Liver (tissue), 9 donors: ENCODE data around the gene CHN1. TPM values are rescaled to one million over a fixed set of nuclear protein-coding genes. Genes with fewer than 3 reads are reported as not detected.
A peak's percentile ranks its signal among the peaks of the same experiment; 100 is the strongest.

ENCODE experiments used
- DNase-seq: peaks from one replicate; pipeline ENCODE4 v3.0.0-alpha.2; 2017; ENCODE audit warnings: low spot score
- H3K27ac ChIP-seq, 2 donors: one replicate each; pipeline ENCODE4 v1.7.0; 2013; ENCODE audit warnings: inconsistent platforms in 2 of 2, low read length in 2 of 2, control low read depth in 1 of 2, low read depth in 1 of 2, mild to moderate bottlenecking in 1 of 2
- H3K27me3 ChIP-seq, 4 donors: one replicate each; pipeline versions ENCODE4 v1.6.1 to v1.7.0; 2013; ENCODE audit warnings: low read length in 3 of 4, inconsistent platforms in 1 of 4, mild to moderate bottlenecking in 1 of 4, moderate library complexity in 1 of 4; ENCODE audit not compliant: control insufficient read depth in 4 of 4, insufficient read depth in 4 of 4
- H3K36me3 ChIP-seq, 4 donors: one replicate each; pipeline versions ENCODE4 v1.6.1 to v1.7.0; 2013; ENCODE audit warnings: low read length in 3 of 4, mild to moderate bottlenecking in 3 of 4, low read depth in 1 of 4, moderate library complexity in 1 of 4; ENCODE audit not compliant: control insufficient read depth in 4 of 4, insufficient read depth in 3 of 4
- H3K4me1 ChIP-seq, 4 donors: one replicate each; pipeline versions ENCODE4 v1.6.1 to v1.7.0; 2013; ENCODE audit warnings: low read length in 3 of 4, mild to moderate bottlenecking in 3 of 4, moderate library complexity in 1 of 4; ENCODE audit not compliant: control insufficient read depth in 4 of 4, insufficient read depth in 4 of 4
- H3K4me3 ChIP-seq, 3 donors: one replicate each; pipeline versions ENCODE4 v1.6.1 to v1.7.0; 2013; ENCODE audit warnings: low read length in 3 of 3, control low read depth in 1 of 3, low read depth in 1 of 3, mild to moderate bottlenecking in 1 of 3
- H3K9ac ChIP-seq, 2 donors: one replicate each; pipeline ENCODE4 v1.7.0; 2013; ENCODE audit warnings: low read length in 2 of 2, mild to moderate bottlenecking in 2 of 2, moderate library complexity in 2 of 2, control low read depth in 1 of 2, low read depth in 1 of 2
- H3K9me3 ChIP-seq, 4 donors: one replicate each; pipeline versions ENCODE4 v1.6.1 to v1.7.0; 2013; ENCODE audit warnings: low read length in 3 of 4; ENCODE audit not compliant: control insufficient read depth in 4 of 4
- ATF3 ChIP-seq: IDR thresholded peaks from 2 replicates; pipeline ENCODE4 v1.6.1; 2016; ENCODE audit warnings: antibody characterized with exemption
- FOXA1 ChIP-seq: IDR thresholded peaks from 2 replicates; pipeline ENCODE4 v1.6.1; 2016; ENCODE audit warnings: antibody characterized with exemption
- FOXA2 ChIP-seq: IDR thresholded peaks from 2 replicates; pipeline ENCODE4 v1.6.1; 2016; ENCODE audit warnings: antibody characterized with exemption
- GABPA ChIP-seq, 2 donors: IDR thresholded peaks in 1 of 2; conservative IDR thresholded peaks in 1 of 2; 2 replicates each; pipeline ENCODE4 v1.6.1; 2016; ENCODE audit warnings: antibody characterized with exemption in 2 of 2, mild to moderate bottlenecking in 1 of 2, moderate library complexity in 1 of 2
- HNF4G ChIP-seq: IDR thresholded peaks from 2 replicates; pipeline ENCODE4 v1.6.1; 2016; ENCODE audit warnings: antibody characterized with exemption
- MAX ChIP-seq: IDR thresholded peaks from 2 replicates; pipeline ENCODE4 v1.6.1; 2016; ENCODE audit warnings: antibody characterized with exemption
- RAD21 ChIP-seq, 2 donors: IDR thresholded peaks; 2 replicates each; pipeline ENCODE4 v1.6.1; 2016; ENCODE audit warnings: antibody characterized with exemption in 2 of 2, mild to moderate bottlenecking in 2 of 2
- WGBS: extraction: QIAGEN DNeasy Blood & Tissue Kit; methylation state at CpG from one replicate; pipeline ENCODE4 v1.1.7; 2013; 5-methylcytosine and 5-hydroxymethylcytosine counted together
- polyA plus RNA-seq, 2 donors: library from polyadenylated mRNA; stranded (reverse) in 1 of 2; unstranded in 1 of 2; fragments of 200-250 nt in 1 of 2; fragments of >200 nt in 1 of 2; fragmentation: Nextera tagmentation in 1 of 2; extraction: Ambion mirVana in 1 of 2; gene quantifications; one replicate each; pipeline versions ENCODE4 v1.2.1 to v1.2.3, GENCODE V29; 2013 to 2015
- total RNA-seq, 2 donors: library from RNA; depleted of rRNA; stranded (reverse); fragments of >200 nt; gene quantifications; one replicate each; pipeline ENCODE4 v1.2.3, GENCODE V29; 2014
- TF ChIP-seq, protein P1 (sequence below): fragments of 150-350 bp; IDR thresholded peaks from 2 replicates; pipeline ENCODE4 v1.5.1; 2017; ENCODE audit warnings: improper control_type of control experiment, low read depth, low read length; ENCODE audit not compliant: missing input control
- TF ChIP-seq, protein P2 (sequence below): IDR thresholded peaks from 2 replicates; pipeline ENCODE4 v1.6.1; 2016; ENCODE audit warnings: antibody characterized with exemption, mild to moderate bottlenecking
- donor health status: healthy.
- donor health status: healthy.
- donor health status: healthy.
- donor health status: healthy.
- donor health status: healthy.

CHN1 gene
- total and polyA plus RNA-seq, 4 donors = 0.66 to 1.6 (median 1.1) TPM

GRCh38 chr2:174771631-174772471 is 233.3 kb downstream of the CHN1 start:
- DNase-seq = peak; percentile 71
- no peaks in the 10 kb centered on the region for H3K9me3 ChIP-seq
- no peak overlapping the region for H3K4me3 ChIP-seq
- H3K9ac ChIP-seq = no peak overlapping the region
- H3K27me3 ChIP-seq = no peaks in the 10 kb centered on the region
- no peak for TF ChIP-seq MAX
- peak; percentile 91 to 92 for TF ChIP-seq RAD21 (IDR thresholded peaks at IDR 0.05)
- TF ChIP-seq, protein P1, sequence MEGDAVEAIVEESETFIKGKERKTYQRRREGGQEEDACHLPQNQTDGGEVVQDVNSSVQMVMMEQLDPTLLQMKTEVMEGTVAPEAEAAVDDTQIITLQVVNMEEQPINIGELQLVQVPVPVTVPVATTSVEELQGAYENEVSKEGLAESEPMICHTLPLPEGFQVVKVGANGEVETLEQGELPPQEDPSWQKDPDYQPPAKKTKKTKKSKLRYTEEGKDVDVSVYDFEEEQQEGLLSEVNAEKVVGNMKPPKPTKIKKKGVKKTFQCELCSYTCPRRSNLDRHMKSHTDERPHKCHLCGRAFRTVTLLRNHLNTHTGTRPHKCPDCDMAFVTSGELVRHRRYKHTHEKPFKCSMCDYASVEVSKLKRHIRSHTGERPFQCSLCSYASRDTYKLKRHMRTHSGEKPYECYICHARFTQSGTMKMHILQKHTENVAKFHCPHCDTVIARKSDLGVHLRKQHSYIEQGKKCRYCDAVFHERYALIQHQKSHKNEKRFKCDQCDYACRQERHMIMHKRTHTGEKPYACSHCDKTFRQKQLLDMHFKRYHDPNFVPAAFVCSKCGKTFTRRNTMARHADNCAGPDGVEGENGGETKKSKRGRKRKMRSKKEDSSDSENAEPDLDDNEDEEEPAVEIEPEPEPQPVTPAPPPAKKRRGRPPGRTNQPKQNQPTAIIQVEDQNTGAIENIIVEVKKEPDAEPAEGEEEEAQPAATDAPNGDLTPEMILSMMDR = peak; percentile 82
- no peak for TF ChIP-seq ATF3
- H3K27ac ChIP-seq = no peak overlapping the region
- H3K36me3 ChIP-seq = no peaks in the 10 kb centered on the region
- WGBS = 44% methylated on average over 14 of the region's 14 CpGs
- H3K4me1 ChIP-seq = no peaks in the 10 kb centered on the region

- WGBS = 63% methylated on average over 3 of the region's 3 CpGs
- H3K27me3 ChIP-seq = no peaks in the 10 kb centered on the region
Measured at GRCh38 chr2:174771136-174771535, 234.0 kb downstream of the CHN1 start.

More at GRCh38 chr2:174771136-174771535, 234.0 kb downstream of the CHN1 start:
- H3K36me3 ChIP-seq = no peaks in the 10 kb centered on the region
- no peak overlapping the region for H3K9ac ChIP-seq
- H3K9me3 ChIP-seq = no peaks in the 10 kb centered on the region
- TF ChIP-seq RAD21 (IDR thresholded peaks at IDR 0.05) (no peak), FOXA1 (no peak), MAX (no peak), HNF4G (no peak), GABPA (IDR thresholded peaks at IDR 0.05 in 1 of 2, conservative IDR thresholded peaks at IDR 0.05 in 1 of 2) (no peak), FOXA2 (no peak), ATF3 (no peak)
- TF ChIP-seq, protein P1 = no peak
- TF ChIP-seq, protein P2, sequence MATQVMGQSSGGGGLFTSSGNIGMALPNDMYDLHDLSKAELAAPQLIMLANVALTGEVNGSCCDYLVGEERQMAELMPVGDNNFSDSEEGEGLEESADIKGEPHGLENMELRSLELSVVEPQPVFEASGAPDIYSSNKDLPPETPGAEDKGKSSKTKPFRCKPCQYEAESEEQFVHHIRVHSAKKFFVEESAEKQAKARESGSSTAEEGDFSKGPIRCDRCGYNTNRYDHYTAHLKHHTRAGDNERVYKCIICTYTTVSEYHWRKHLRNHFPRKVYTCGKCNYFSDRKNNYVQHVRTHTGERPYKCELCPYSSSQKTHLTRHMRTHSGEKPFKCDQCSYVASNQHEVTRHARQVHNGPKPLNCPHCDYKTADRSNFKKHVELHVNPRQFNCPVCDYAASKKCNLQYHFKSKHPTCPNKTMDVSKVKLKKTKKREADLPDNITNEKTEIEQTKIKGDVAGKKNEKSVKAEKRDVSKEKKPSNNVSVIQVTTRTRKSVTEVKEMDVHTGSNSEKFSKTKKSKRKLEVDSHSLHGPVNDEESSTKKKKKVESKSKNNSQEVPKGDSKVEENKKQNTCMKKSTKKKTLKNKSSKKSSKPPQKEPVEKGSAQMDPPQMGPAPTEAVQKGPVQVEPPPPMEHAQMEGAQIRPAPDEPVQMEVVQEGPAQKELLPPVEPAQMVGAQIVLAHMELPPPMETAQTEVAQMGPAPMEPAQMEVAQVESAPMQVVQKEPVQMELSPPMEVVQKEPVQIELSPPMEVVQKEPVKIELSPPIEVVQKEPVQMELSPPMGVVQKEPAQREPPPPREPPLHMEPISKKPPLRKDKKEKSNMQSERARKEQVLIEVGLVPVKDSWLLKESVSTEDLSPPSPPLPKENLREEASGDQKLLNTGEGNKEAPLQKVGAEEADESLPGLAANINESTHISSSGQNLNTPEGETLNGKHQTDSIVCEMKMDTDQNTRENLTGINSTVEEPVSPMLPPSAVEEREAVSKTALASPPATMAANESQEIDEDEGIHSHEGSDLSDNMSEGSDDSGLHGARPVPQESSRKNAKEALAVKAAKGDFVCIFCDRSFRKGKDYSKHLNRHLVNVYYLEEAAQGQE = no peak
- H3K4me3 ChIP-seq = no peak overlapping the region
- no peak for DNase-seq
- H3K4me1 ChIP-seq = no peaks in the 10 kb centered on the region
- H3K27ac ChIP-seq = no peak overlapping the region
